IMR-90 (cell line): ENCODE results near the gene ZBTB47. TPM values are rescaled to one million over a fixed set of nuclear protein-coding genes. Genes with fewer than 3 reads are reported as not detected.

ENCODE experiments used
- ATAC-seq: fragments of 200-7000 bp; cut with Tn5 transposase; 2 replicates; pipeline ENCODE4 v1.9.1; 2020; ENCODE audit warnings: low read depth, mild to moderate bottlenecking, moderate library complexity
- BruUV-seq: library from RNA; stranded (reverse); fragments of 400-500 nt; replicated peaks from 2 replicates; lab custom pipeline; 2021; lab: Mats Ljungman, UMichigan
- CTCF ChIA-PET: fragments of 300-600 bp; formaldehyde crosslinking; extraction: SDS; loops from one replicate; lab custom pipeline; 2021; ENCODE audit warnings: antibody characterized with exemption; lab: Yijun Ruan, JAX
- POLR2A ChIA-PET: fragments of 300-600 bp; sonication (Branson Sonifier 250); formaldehyde crosslinking; loops from one replicate; lab custom pipeline; 2022; ENCODE audit warnings: antibody characterized with exemption; ENCODE audit not compliant: unreplicated experiment; lab: Charles Lee
- DNase-seq: peaks from one replicate; pipeline ENCODE4 v3.0.0; 2013
- H2AFZ ChIP-seq: replicated peaks from 2 replicates; pipeline ENCODE3; 2013; ENCODE audit warnings: low read length, mild to moderate bottlenecking; ENCODE audit not compliant: poor library complexity
- H2AK5ac ChIP-seq: 2 replicates; pipeline ENCODE4 v1.6.1; 2013; ENCODE audit warnings: low read depth, low read length, inconsistent platforms
- H2AK9ac ChIP-seq: replicated peaks from 2 replicates; pipeline ENCODE3; 2013; ENCODE audit warnings: mild to moderate bottlenecking, low read depth, low read length, moderate library complexity; ENCODE audit not compliant: poor library complexity
- H2BK120ac ChIP-seq: 2 replicates; pipeline ENCODE4 v1.6.1; 2013; ENCODE audit warnings: low read depth, low read length, inconsistent platforms
- H2BK15ac ChIP-seq: 3 replicates; pipeline ENCODE4 v1.6.1; 2013; ENCODE audit warnings: low read depth, low read length, inconsistent platforms
- H2BK20ac ChIP-seq: 2 replicates; pipeline ENCODE4 v1.6.1; 2013; ENCODE audit warnings: low read depth, mild to moderate bottlenecking, inconsistent platforms, low read length, moderate library complexity
- H2BK5ac ChIP-seq: 2 replicates; pipeline ENCODE4 v1.6.1; 2013; ENCODE audit warnings: mild to moderate bottlenecking, low read depth, low read length, inconsistent platforms; ENCODE audit not compliant: poor library complexity, severe bottlenecking
- H3K14ac ChIP-seq: replicated peaks from 2 replicates; pipeline ENCODE4 v1.6.1; 2013; ENCODE audit warnings: low read depth, low read length, inconsistent platforms
- H3K18ac ChIP-seq: 2 replicates; pipeline ENCODE4 v1.6.1; 2013; ENCODE audit warnings: low read depth, low read length, control low read depth
- H3K23ac ChIP-seq: 2 replicates; pipeline ENCODE4 v1.6.1; 2013; ENCODE audit warnings: low read depth, low read length, inconsistent platforms
- H3K27ac ChIP-seq: 2 replicates; pipeline ENCODE4 v1.5.1; 2013; ENCODE audit warnings: mild to moderate bottlenecking, control low read depth, low read length; ENCODE audit not compliant: insufficient read depth
- H3K27me3 ChIP-seq: 2 replicates; pipeline ENCODE4 v1.6.1; 2013; ENCODE audit warnings: low read length; ENCODE audit not compliant: control insufficient read depth, insufficient read depth
- H3K36me3 ChIP-seq: 2 replicates; pipeline ENCODE4 v1.6.1; 2013; ENCODE audit warnings: low read length, mixed read lengths; ENCODE audit not compliant: control insufficient read depth, insufficient read depth
- H3K4ac ChIP-seq: 2 replicates; pipeline ENCODE4 v1.6.1; 2013; ENCODE audit warnings: low read depth, low read length, inconsistent platforms
- H3K4me1 ChIP-seq: 2 replicates; pipeline ENCODE4 v1.6.1; 2013; ENCODE audit warnings: low read length, mixed read lengths; ENCODE audit not compliant: control insufficient read depth, insufficient read depth
- H3K4me2 ChIP-seq: 2 replicates; pipeline ENCODE4 v1.6.1; 2013; ENCODE audit warnings: low read depth, mild to moderate bottlenecking, control low read depth, low read length, moderate library complexity
- H3K4me3 ChIP-seq: 2 replicates; pipeline ENCODE4 v1.5.1; 2013; ENCODE audit warnings: low read depth, mild to moderate bottlenecking, control low read depth, low read length, moderate library complexity; ENCODE audit not compliant: insufficient read depth
- H3K56ac ChIP-seq: 2 replicates; pipeline ENCODE4 v1.6.1; 2013; ENCODE audit warnings: low read length, inconsistent platforms; ENCODE audit not compliant: insufficient read depth; ENCODE audit errors: extremely low read depth
- H3K79me1 ChIP-seq, 2 experiments: 2 replicates each; pipeline ENCODE4 v1.6.1; 2013; ENCODE audit warnings: low read length in 2 of 2, inconsistent platforms in 1 of 2, low read depth in 1 of 2
- H3K9ac ChIP-seq: 2 replicates; pipeline ENCODE4 v1.6.1; 2013; ENCODE audit warnings: low read depth, low read length, control low read depth
- H3K9me1 ChIP-seq: 2 replicates; pipeline ENCODE4 v1.6.1; 2013; ENCODE audit warnings: low read length, inconsistent platforms; ENCODE audit not compliant: insufficient read depth
- H3K9me3 ChIP-seq: 2 replicates; pipeline ENCODE4 v1.6.1; 2013; ENCODE audit warnings: low read length; ENCODE audit not compliant: control insufficient read depth, insufficient read depth
- H4K20me1 ChIP-seq: 2 replicates; pipeline ENCODE4 v1.6.1; 2013; ENCODE audit warnings: low read length, inconsistent platforms; ENCODE audit not compliant: insufficient read depth
- H4K5ac ChIP-seq: 2 replicates; pipeline ENCODE4 v1.6.1; 2013; ENCODE audit warnings: mild to moderate bottlenecking, low read depth, low read length, control low read depth
- H4K8ac ChIP-seq, 2 experiments: 2 replicates each; pipeline ENCODE4 v1.6.1; 2013; ENCODE audit warnings: low read depth in 2 of 2, low read length in 2 of 2, control low read depth in 1 of 2, inconsistent platforms in 1 of 2
- H4K91ac ChIP-seq: 2 replicates; pipeline ENCODE4 v1.6.1; 2013; ENCODE audit warnings: low read depth, low read length, inconsistent platforms; ENCODE audit not compliant: insufficient read depth
- CHD1 ChIP-seq: IDR thresholded peaks from 2 replicates; pipeline ENCODE4 v1.6.1; 2012; ENCODE audit warnings: low read depth, low read length, improper control_type of control experiment
- CTCF ChIP-seq: conservative IDR thresholded peaks from 2 replicates; pipeline ENCODE4 v1.5.1; 2012; ENCODE audit warnings: mild to moderate bottlenecking, low read depth, low read length, improper control_type of control experiment
- ELK1 ChIP-seq: fragments of 150-350 bp; IDR thresholded peaks from 2 replicates; pipeline ENCODE4 v1.6.1; 2016; ENCODE audit warnings: low read depth, mild to moderate bottlenecking, low read length, moderate library complexity, borderline replicate concordance
- RAD21 ChIP-seq: IDR thresholded peaks from 2 replicates; pipeline ENCODE4 v1.6.1; 2012; ENCODE audit warnings: low read length, improper control_type of control experiment
- SMC3 ChIP-seq: fragments of 150-350 bp; IDR thresholded peaks from 2 replicates; pipeline ENCODE4 v1.6.1; 2016; ENCODE audit warnings: low read depth, mild to moderate bottlenecking, antibody characterized with exemption, low read length, moderate library complexity
- WGBS, 2 experiments: methylation state at CpG; one replicate each; pipeline versions ENCODE4 v1.1.5 to v1.1.7; 2013; ENCODE audit warnings: missing lambda C conversion rate in 2 of 2; ENCODE audit not compliant: insufficient read length in 1 of 2; ENCODE audit errors: extremely low coverage in 2 of 2; 5-methylcytosine and 5-hydroxymethylcytosine counted together
- dilution Hi-C: fragments of 300-500 bp; cut with HindIII; formaldehyde crosslinking; loops from one replicate; pipeline ENCODE4 v1.14.3; 2018; ENCODE audit warnings: low sequenced_read_pairs; ENCODE audit not compliant: unreplicated experiment
- in situ Hi-C: fragments of 300-500 bp; cut with MboI; formaldehyde crosslinking; loops from 3 replicates; pipeline ENCODE4 v1.14.3; 2019; ENCODE audit warnings: low sequenced_read_pairs, inconsistent platforms, mixed read lengths
- intact Hi-C: fragments of 100-400 bp; cut with micrococcal nuclease; formaldehyde crosslinking; loops from 2 replicates; pipeline ENCODE4 v1.10.0; 2022
- polyA plus RNA-seq, 3 experiments: library from polyadenylated mRNA; depleted of rRNA; stranded (reverse); fragments of >200 nt; gene quantifications; 2 replicates each; pipeline ENCODE4 v1.2.3, GENCODE V29; 2012; ENCODE audit warnings: low replicate concordance in 1 of 3
- total RNA-seq: library from RNA; depleted of rRNA; stranded (reverse); fragments of >200 nt; gene quantifications from 2 replicates; pipeline ENCODE4 v1.2.3, GENCODE V29; 2012

ZBTB47 gene
- total and polyA plus RNA-seq, 2 of the 4 experiments (the other 2 are of a cell fraction) = 10.9 to 16.8 TPM

GRCh38 chr3:42635111-42635510, 18.4 kb upstream of the ZBTB47 start:
- Histone ChIP-seq H4K5ac (no peak overlapping the region), H3K9me3 (no peaks in the 10 kb centered on the region), H2BK120ac (no peak overlapping the region), H3K4me2 (no peak overlapping the region), H3K56ac (no peak overlapping the region), H3K27me3 (no peaks in the 10 kb centered on the region), H2BK20ac (no peak overlapping the region), H3K27ac (no peak overlapping the region), H4K8ac (no peak overlapping the region), H3K4ac (no peak overlapping the region), H3K18ac (no peak overlapping the region), H2AFZ (no peak overlapping the region), H2AK9ac (no peak overlapping the region), H3K4me1 (peaks cover 8% of the 10 kb centered on the region), H3K14ac (no peak overlapping the region), H3K36me3 (peaks cover 48% of the 10 kb centered on the region), H4K20me1 (peaks cover 3% of the 10 kb centered on the region; the same call in 1 of the 2 replicates), H2BK5ac (no peak overlapping the region), H3K79me1 (peaks cover 16 to 45% of the 10 kb centered on the region in 2 experiments), H2AK5ac (no peak overlapping the region), H3K9me1 (0 out of 2 replicates have a peak, but pooled peaks cover 3% of the 10 kb centered on the region), H2BK15ac (no peak overlapping the region), H3K9ac (no peak overlapping the region), H4K91ac (no peak overlapping the region), H3K4me3 (no peak overlapping the region), H3K23ac (no peak overlapping the region)
- peak; percentile 56; the same call in 1 of the 2 replicates for ATAC-seq
- peak; percentile 60 for DNase-seq
- ChIA-PET POLR2A (no interaction called here), CTCF (no interaction called here)
- intact Hi-C loops (loop anchor here (5.0 kb wide), 1 partner anchor 33 kb away; the partner anchor contains the start of gene NKTR), dilution Hi-C loops (no loop called here), in situ Hi-C loops (no loop called here)
- no TSS peak for BruUV-seq
- WGBS, 2 experiments = no CpG with 5 or more reads among the region's 2 CpGs
- TF ChIP-seq SMC3 = peak; percentile 15; the same call in 1 of the 2 replicates
- TF ChIP-seq ELK1 = no peak
- TF ChIP-seq RAD21 = peak; percentile 36
- no peak for TF ChIP-seq CHD1
- TF ChIP-seq CTCF = peak; percentile 30; the same call in 1 of the 2 replicates
